Neural progenitor cell (in vitro differentiated cells): ENCODE results near the gene GRAMD1B.

Source experiments
- CTCF ChIP-seq: fragments of 200-600 bp; sonication (generic); IDR thresholded peaks from 2 replicates; pipeline ENCODE4 v1.5.1; 2017; ENCODE audit warnings: antibody characterized with exemption, mild to moderate bottlenecking
- EZH2 ChIP-seq: fragments of 200-600 bp; sonication (generic); IDR thresholded peaks from 2 replicates; pipeline ENCODE4 v1.6.1; 2017; ENCODE audit warnings: antibody characterized with exemption, mild to moderate bottlenecking, moderate library complexity

GRCh38 chr11:123425367-123425766 is 4.7 kb upstream of the GRAMD1B start:
- TF ChIP-seq EZH2: no peak
- no peak for TF ChIP-seq CTCF
